ENCODE results near the gene TSPEAR.
"Not testable (repeated sequence)": the region's sequence is repeated elsewhere in the genome, so short reads cannot be mapped to it uniquely, and the experiment has no call there.

Gene TSPEAR

GRCh38 chr21:44482581-44483287 lies 228.6 kb downstream of the TSPEAR start:
- H3K4me3 ChIP-seq (ENCODE audit: low read depth, low read length) = no peak overlapping the region
- DNase-seq (ENCODE audit: low read depth) = peak; percentile 39
- no peak for TF ChIP-seq CTCF (IDR thresholded peaks at IDR 0.05; ENCODE audit: low read depth, low read length)
- no peak for TF ChIP-seq MYC (IDR thresholded peaks at IDR 0.05; ENCODE audit: low read depth, low read length)
- TF ChIP-seq POLR2A (IDR thresholded peaks at IDR 0.05; ENCODE audit: extremely low read depth, insufficient read length) = no peak
- TF ChIP-seq MAX (IDR thresholded peaks at IDR 0.05; ENCODE audit: low read depth, low read length) = no peak

- no peak for DNase-seq (ENCODE audit: low read depth)
- TF ChIP-seq CTCF (IDR thresholded peaks at IDR 0.05; ENCODE audit: low read depth, low read length) = no peak
- H3K4me3 ChIP-seq (ENCODE audit: low read depth, low read length) = no peak overlapping the region
Measured at GRCh38 chr21:44480200-44481053, 230.9 kb downstream of the TSPEAR start.

- DNase-seq (ENCODE audit: low read depth) = peak; percentile 36
Measured at GRCh38 chr21:44479556-44480199, 231.7 kb downstream of the TSPEAR start.

GRCh38 chr21:44478801-44479167 lies 232.6 kb downstream of the TSPEAR start:
- no peak for TF ChIP-seq MAX (IDR thresholded peaks at IDR 0.05; ENCODE audit: low read depth, low read length)
- no peak for TF ChIP-seq CTCF (IDR thresholded peaks at IDR 0.05; ENCODE audit: low read depth, low read length)
- no peak for TF ChIP-seq POLR2A (IDR thresholded peaks at IDR 0.05; ENCODE audit: extremely low read depth, insufficient read length)
- no peak for TF ChIP-seq MYC (IDR thresholded peaks at IDR 0.05; ENCODE audit: low read depth, low read length)
- H3K4me3 ChIP-seq (ENCODE audit: low read depth, low read length) = no peak overlapping the region
- no peak for DNase-seq (ENCODE audit: low read depth)

More at GRCh38 chr21:44479556-44480199, 231.7 kb downstream of the TSPEAR start:
- not testable (repeated sequence) for H3K4me3 ChIP-seq (ENCODE audit: low read depth, low read length)
- TF ChIP-seq CTCF (IDR thresholded peaks at IDR 0.05; ENCODE audit: low read depth, low read length) = peak; percentile 40

- H3K4me3 ChIP-seq (ENCODE audit: low read depth, low read length) = no peak overlapping the region
- TF ChIP-seq CTCF (IDR thresholded peaks at IDR 0.05; ENCODE audit: low read depth, low read length) (no peak), POLR2A (IDR thresholded peaks at IDR 0.05; ENCODE audit: extremely low read depth, insufficient read length) (no peak), MYC (IDR thresholded peaks at IDR 0.05; ENCODE audit: low read depth, low read length) (no peak), MAX (IDR thresholded peaks at IDR 0.05; ENCODE audit: low read depth, low read length) (no peak)
- DNase-seq (ENCODE audit: low read depth) = peak; percentile 33
Measured at GRCh38 chr21:44478124-44478800, 233.1 kb downstream of the TSPEAR start.

Measured in NB4 (cell line).